ENCODE results near the gene FOXJ3.

- TF ChIP-seq POLR2AphosphoS5 (IDR thresholded peaks at IDR 0.05; ENCODE audit: low read depth, low read length) (no peak), POLR2A (IDR thresholded peaks at IDR 0.05; ENCODE audit: low read depth, low read length) (no peak), TAF1 (IDR thresholded peaks at IDR 0.05; ENCODE audit: low read depth, low read length) (no peak), PAX5 (IDR thresholded peaks at IDR 0.05; ENCODE audit: insufficient read depth, low read length, severe bottlenecking) (no peak), SPI1 (IDR thresholded peaks at IDR 0.05; ENCODE audit: low read depth, low read length) (no peak), POU2F2 (IDR thresholded peaks at IDR 0.05; ENCODE audit: low read depth, low read length) (no peak)
Observed at GRCh38 chr1:42321731-42322130, 13.3 kb downstream of the FOXJ3 start.
